ENCODE data around the gene GRM4. TPM values are rescaled to one million over a fixed set of nuclear protein-coding genes. Genes with fewer than 3 reads are reported as not detected.

The GRM4 gene
- total and polyA plus RNA-seq, 2 donors from 2014 or later, result not detected

DNA sequence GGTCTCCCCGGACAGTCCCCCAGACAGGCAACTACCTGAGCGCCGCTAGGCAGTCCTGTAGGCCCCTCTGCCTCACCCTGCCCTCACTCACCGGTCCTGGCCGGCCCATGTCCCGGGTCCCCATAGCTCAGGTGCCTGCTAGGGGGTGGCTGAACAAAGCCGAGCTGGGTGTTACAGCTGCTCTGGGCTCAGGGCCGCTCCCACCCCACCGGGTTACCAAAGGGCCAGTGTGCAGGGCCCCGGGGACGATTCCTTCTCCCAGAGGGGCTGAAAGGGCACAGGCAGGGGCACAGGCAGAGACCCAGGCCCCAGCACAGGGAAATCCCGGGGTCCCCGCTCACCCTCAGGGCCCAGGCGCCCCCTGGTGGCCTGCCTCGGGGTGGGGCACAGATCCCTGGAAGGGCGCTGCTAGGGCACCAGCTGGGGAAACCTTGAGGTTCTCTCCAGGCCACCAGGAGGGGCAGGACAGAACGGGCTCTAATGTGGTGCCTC lies 118.4 kb downstream of the GRM4 start:
- no peak overlapping the region for H3K4me3 ChIP-seq (ENCODE audit: low read length in 3 of 3)
- TF ChIP-seq, protein P1, sequence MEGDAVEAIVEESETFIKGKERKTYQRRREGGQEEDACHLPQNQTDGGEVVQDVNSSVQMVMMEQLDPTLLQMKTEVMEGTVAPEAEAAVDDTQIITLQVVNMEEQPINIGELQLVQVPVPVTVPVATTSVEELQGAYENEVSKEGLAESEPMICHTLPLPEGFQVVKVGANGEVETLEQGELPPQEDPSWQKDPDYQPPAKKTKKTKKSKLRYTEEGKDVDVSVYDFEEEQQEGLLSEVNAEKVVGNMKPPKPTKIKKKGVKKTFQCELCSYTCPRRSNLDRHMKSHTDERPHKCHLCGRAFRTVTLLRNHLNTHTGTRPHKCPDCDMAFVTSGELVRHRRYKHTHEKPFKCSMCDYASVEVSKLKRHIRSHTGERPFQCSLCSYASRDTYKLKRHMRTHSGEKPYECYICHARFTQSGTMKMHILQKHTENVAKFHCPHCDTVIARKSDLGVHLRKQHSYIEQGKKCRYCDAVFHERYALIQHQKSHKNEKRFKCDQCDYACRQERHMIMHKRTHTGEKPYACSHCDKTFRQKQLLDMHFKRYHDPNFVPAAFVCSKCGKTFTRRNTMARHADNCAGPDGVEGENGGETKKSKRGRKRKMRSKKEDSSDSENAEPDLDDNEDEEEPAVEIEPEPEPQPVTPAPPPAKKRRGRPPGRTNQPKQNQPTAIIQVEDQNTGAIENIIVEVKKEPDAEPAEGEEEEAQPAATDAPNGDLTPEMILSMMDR (IDR thresholded peaks at IDR 0.05; ENCODE audit: borderline replicate concordance, extremely low read depth, insufficient read depth), result peak; percentile 64
- H3K4me1 ChIP-seq (ENCODE audit: control insufficient read depth in 2 of 3, insufficient read depth in 2 of 3, low read depth in 1 of 3, low read length in 3 of 3), result no peaks in the 10 kb centered on the region
- H3K36me3 ChIP-seq (ENCODE audit: control insufficient read depth in 2 of 3, insufficient read depth in 3 of 3, low read length in 3 of 3), result no peaks in the 10 kb centered on the region
- no peak overlapping the region for H3K27ac ChIP-seq (ENCODE audit: low read depth in 2 of 2, low read length in 2 of 2)
- H3K27me3 ChIP-seq (ENCODE audit: control insufficient read depth, insufficient read depth, low read length), result no peaks in the 10 kb centered on the region
- H3K9ac ChIP-seq (ENCODE audit: low read length in 3 of 3), result no peak overlapping the region
- H3K9me3 ChIP-seq (ENCODE audit: control insufficient read depth in 2 of 3, insufficient read depth in 1 of 3, low read length in 3 of 3), result peaks cover 0 to 2% (median 0%) of the 10 kb centered on the region in 3 donors
- DNase-seq (peak in 3 of 5 donors; percentile 57 to 78 (median 69)), FAIRE-seq (no peak)
- intact Hi-C loops (cut with DNase I), result loop anchor here (10.0 kb wide), 1 partner anchor 283 kb away; the partner anchor contains the start of gene IP6K3

DNA sequence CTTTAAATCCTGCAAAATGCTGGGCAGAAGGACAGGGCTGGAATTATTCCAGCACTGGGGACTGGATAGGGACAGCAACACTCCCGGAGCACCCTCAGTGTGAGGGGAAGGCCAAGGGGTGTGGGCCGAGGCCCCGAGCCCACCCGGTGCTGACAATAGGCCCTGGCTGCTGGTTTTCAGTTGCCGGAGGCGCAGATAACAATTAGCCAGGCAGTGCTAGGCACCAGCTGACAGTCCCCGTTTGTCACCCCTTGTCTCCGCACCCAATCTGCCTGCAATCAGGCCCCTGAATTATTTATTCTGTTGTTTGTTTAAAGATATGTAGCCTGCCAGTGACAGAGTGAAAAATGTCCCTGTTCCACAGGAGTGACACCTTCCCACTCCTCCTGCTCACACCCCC lies 120.0 kb downstream of the GRM4 start:
- TF ChIP-seq, protein P1 (IDR thresholded peaks at IDR 0.05; ENCODE audit: borderline replicate concordance, extremely low read depth, insufficient read depth), result no peak
- H3K27ac ChIP-seq (ENCODE audit: low read depth in 2 of 2, low read length in 2 of 2), result no peak overlapping the region
- H3K4me3 ChIP-seq (ENCODE audit: low read length in 3 of 3), result no peak overlapping the region
- DNase-seq (peak in 2 of 5 donors; percentile 19 to 26), FAIRE-seq (no peak)
- no peaks in the 10 kb centered on the region for H3K4me1 ChIP-seq (ENCODE audit: control insufficient read depth in 2 of 3, insufficient read depth in 2 of 3, low read depth in 1 of 3, low read length in 3 of 3)
- H3K9me3 ChIP-seq (ENCODE audit: control insufficient read depth in 2 of 3, insufficient read depth in 1 of 3, low read length in 3 of 3), result peaks cover 0 to 2% (median 0%) of the 10 kb centered on the region in 3 donors
- intact Hi-C loops (cut with DNase I), result loop anchor here (10.0 kb wide), 1 partner anchor 281 kb away; the partner anchor contains the start of gene IP6K3
- H3K9ac ChIP-seq (ENCODE audit: low read length in 3 of 3), result no peak overlapping the region
- no peaks in the 10 kb centered on the region for H3K36me3 ChIP-seq (ENCODE audit: control insufficient read depth in 2 of 3, insufficient read depth in 3 of 3, low read length in 3 of 3)
- no peaks in the 10 kb centered on the region for H3K27me3 ChIP-seq (ENCODE audit: control insufficient read depth, insufficient read depth, low read length)

DNA sequence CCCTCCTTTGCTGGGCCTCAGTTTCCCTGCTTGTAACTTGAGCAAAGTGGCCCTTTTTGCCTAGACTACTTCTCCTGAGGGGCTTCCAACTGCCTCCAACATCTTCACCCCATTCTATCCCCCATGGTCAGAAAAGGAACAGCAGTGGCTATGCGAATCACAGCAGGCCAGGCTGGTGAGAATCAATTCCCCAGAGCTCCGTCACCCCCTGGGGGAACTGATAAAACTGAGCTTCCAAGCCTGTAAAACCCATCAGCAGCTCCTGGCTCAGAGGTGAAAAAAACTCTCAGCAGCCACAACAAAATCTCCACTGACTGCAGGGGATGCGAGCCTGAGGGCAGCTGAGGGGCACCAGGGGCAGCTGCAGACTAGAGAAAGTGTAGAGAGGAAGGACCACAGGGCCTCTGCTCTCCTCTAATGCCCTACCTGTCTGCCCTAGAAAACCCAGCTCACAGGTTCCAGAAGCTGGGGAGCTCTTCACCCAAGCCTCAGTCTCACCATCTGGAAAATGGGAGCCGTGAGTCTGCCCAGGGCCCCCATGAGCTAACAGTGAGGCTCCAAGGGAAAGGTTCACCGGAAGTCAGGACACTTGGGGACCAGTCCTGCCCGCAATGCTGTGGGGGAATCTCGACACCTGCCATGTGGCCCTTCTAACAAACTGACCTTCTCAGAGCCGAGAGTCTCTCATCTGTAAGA lies 120.6 kb downstream of the GRM4 start:
- no peaks in the 10 kb centered on the region for H3K4me1 ChIP-seq (ENCODE audit: control insufficient read depth in 2 of 3, insufficient read depth in 2 of 3, low read depth in 1 of 3, low read length in 3 of 3)
- intact Hi-C loops (cut with DNase I), result loop anchor here (10.0 kb wide), 1 partner anchor 280 kb away; the partner anchor contains the start of gene IP6K3
- no peaks in the 10 kb centered on the region for H3K27me3 ChIP-seq (ENCODE audit: control insufficient read depth, insufficient read depth, low read length)
- H3K36me3 ChIP-seq (ENCODE audit: control insufficient read depth in 2 of 3, insufficient read depth in 3 of 3, low read length in 3 of 3), result no peaks in the 10 kb centered on the region
- TF ChIP-seq, protein P1 (IDR thresholded peaks at IDR 0.05; ENCODE audit: borderline replicate concordance, extremely low read depth, insufficient read depth), result no peak
- no peak overlapping the region for H3K27ac ChIP-seq (ENCODE audit: low read depth in 2 of 2, low read length in 2 of 2)
- H3K9ac ChIP-seq (ENCODE audit: low read length in 3 of 3), result no peak overlapping the region
- no peak for FAIRE-seq
- H3K9me3 ChIP-seq (ENCODE audit: control insufficient read depth in 2 of 3, insufficient read depth in 1 of 3, low read length in 3 of 3), result peaks cover 0 to 2% (median 0%) of the 10 kb centered on the region in 3 donors
- no peak overlapping the region for H3K4me3 ChIP-seq (ENCODE audit: low read length in 3 of 3)
- peak in 1 of 5 donors; percentile 31 for DNase-seq
